Measurements from ENCODE around the gene SLC5A9.
"Not testable (repeated sequence)": the region's sequence is repeated elsewhere in the genome, so short reads cannot be mapped to it uniquely, and the experiment has no call there.

Gene SLC5A9

GRCh38 chr1:48291421-48291820 lies 68.9 kb downstream of the SLC5A9 start:
- no peak for DNase-seq (ENCODE audit: low read depth)
- in situ Hi-C loops (cut with HindIII; ENCODE audit: low sequenced_read_pairs): no loop called here
- no peak overlapping the region for H3K4me3 ChIP-seq (ENCODE audit: low read depth, low read length)
- TF ChIP-seq, protein P1, sequence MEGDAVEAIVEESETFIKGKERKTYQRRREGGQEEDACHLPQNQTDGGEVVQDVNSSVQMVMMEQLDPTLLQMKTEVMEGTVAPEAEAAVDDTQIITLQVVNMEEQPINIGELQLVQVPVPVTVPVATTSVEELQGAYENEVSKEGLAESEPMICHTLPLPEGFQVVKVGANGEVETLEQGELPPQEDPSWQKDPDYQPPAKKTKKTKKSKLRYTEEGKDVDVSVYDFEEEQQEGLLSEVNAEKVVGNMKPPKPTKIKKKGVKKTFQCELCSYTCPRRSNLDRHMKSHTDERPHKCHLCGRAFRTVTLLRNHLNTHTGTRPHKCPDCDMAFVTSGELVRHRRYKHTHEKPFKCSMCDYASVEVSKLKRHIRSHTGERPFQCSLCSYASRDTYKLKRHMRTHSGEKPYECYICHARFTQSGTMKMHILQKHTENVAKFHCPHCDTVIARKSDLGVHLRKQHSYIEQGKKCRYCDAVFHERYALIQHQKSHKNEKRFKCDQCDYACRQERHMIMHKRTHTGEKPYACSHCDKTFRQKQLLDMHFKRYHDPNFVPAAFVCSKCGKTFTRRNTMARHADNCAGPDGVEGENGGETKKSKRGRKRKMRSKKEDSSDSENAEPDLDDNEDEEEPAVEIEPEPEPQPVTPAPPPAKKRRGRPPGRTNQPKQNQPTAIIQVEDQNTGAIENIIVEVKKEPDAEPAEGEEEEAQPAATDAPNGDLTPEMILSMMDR (IDR thresholded peaks at IDR 0.05; ENCODE audit: low read depth, low read length, missing control alignments): no peak

DNA sequence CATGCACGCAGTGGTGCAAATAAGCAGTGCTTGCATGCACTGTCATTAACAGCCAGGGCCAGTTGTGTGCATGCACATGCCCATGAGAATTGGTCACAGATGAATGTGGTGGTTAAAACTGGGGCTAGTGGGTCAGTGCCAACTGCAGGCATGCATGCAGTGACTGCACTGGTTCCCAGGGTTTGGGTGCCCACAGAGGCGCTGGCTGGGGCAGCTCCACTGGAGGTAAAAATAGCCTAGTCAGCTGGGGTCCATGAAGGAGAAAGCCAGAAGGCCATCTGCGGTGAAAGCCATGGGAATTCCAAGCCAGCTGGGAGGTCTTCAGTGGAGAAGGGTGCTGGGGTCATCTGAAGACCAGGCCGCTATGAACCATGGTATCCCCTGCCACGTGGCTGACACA lies 70.2 kb downstream of the SLC5A9 start:
- in situ Hi-C loops (cut with HindIII; ENCODE audit: low sequenced_read_pairs): no loop called here
- TF ChIP-seq, protein P1 (IDR thresholded peaks at IDR 0.05; ENCODE audit: low read depth, low read length, missing control alignments): no peak
- DNase-seq (ENCODE audit: low read depth): no peak
- no peak overlapping the region for H3K4me3 ChIP-seq (ENCODE audit: low read depth, low read length)

GRCh38 chr1:48294094-48294493 lies 71.6 kb downstream of the SLC5A9 start:
- in situ Hi-C loops (cut with HindIII; ENCODE audit: low sequenced_read_pairs); H3K4me3 ChIP-seq (ENCODE audit: low read depth, low read length); DNase-seq (ENCODE audit: low read depth): not testable (repeated sequence)

DNA sequence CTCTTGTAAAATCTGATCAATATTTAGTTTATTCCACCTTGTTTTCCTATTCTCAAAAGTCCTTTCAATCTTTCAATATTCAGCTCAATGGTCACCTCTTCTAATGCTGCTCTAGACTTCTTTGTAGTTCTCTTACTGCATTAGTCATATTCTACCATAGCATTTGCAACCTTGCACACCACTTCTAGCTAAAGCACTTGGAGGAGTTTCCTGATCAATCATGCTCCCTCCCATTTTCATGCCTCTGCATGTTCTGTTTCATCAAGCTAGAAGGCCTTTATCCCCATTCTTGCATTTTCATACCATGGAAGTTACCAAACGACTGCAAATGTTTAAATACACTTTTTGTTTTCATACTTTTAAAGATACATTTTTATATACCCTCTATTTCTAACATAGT lies 72.1 kb downstream of the SLC5A9 start:
- no peak for DNase-seq (ENCODE audit: low read depth)
- no peak overlapping the region for H3K4me3 ChIP-seq (ENCODE audit: low read depth, low read length)
- in situ Hi-C loops (cut with HindIII; ENCODE audit: low sequenced_read_pairs): no loop called here
- TF ChIP-seq, protein P1 (IDR thresholded peaks at IDR 0.05; ENCODE audit: low read depth, low read length, missing control alignments): no peak

Measured in astrocyte of the cerebellum (primary cell).